Right ventricle myocardium superior (tissue), 1 donor: Measurements from ENCODE around the gene PRR23B. TPM values are rescaled to one million over a fixed set of nuclear protein-coding genes. Genes with fewer than 3 reads are reported as not detected.

Source experiments
- ATAC-seq: fragments of 200-7000 bp; cut with Tn5 transposase; one replicate; pipeline ENCODE4 v1.9.1; 2020; ENCODE audit warnings: mild to moderate bottlenecking; ENCODE audit not compliant: poor library complexity
- DNase-seq: peaks from one replicate; pipeline ENCODE4 v3.0.0-alpha.2; 2020
- intact Hi-C: fragments of 100-400 bp; cut with DNase I; formaldehyde crosslinking; loops from one replicate; pipeline ENCODE4 v1.11.2; 2022
- total RNA-seq: library from RNA; stranded (reverse); fragmentation: NEBNext Ultra II Directional; extraction: Animal tissue kit (Norgen Biotek cat#: 25700); gene quantifications from one replicate; pipeline ENCODE4 v1.2.1, GENCODE V29; 2021
- donor health status: DM: no; HTN: yes; CAD: no; lungs with severe emphysema.

The PRR23B gene
- total RNA-seq, 1 donor from 2014 or later, result not detected

DNA sequence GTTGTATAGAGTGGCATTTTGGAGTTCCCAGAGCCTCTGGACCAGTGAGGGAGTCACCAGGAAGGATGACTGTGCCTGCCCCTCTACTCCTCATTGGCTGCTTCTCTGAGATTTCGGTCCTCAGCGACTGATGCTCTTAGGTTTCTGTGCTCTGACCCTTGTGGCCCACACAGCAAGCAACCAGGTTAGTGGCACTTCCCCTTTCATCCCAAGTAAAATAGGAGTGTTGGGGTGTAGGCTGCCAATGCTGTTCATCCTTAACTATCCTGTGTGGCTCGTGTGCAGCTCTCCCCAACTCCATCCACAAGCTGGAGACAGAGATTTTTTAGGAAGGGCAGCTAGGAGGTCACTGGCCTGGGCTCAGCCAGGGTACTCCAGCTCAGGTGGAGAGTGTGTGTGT is 35.9 kb downstream of the PRR23B start:
- intact Hi-C loops, result no loop called here
- DNase-seq, result no peak
- no peak for ATAC-seq

GRCh38 chr3:138976047-138976446 is 44.7 kb downstream of the PRR23B start:
- ATAC-seq (no peak), DNase-seq (no peak)
- intact Hi-C loops, result no loop called here

GRCh38 chr3:138975351-138975750 is 45.4 kb downstream of the PRR23B start:
- intact Hi-C loops, result no loop called here
- ATAC-seq (no peak), DNase-seq (no peak)

DNA sequence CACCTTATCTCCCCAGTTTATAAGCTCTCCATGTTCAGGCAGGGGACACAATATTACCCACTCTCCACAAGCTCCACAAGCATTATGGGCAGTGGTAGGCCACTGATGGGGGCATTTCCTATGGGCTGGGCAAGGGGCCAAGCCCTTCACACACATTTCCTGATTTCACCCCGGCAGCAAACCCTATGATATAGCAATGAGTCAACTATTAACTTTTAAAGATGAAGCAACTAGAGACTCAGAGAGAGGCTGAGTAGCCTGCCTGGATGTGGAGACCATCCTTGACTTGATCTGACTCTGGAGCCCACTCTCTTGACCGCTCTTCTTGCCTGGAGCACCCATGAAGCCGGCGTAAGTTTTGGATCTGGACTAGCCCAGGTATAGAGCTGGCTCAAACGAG is 46.3 kb downstream of the PRR23B start:
- DNase-seq (no peak), ATAC-seq (no peak)
- intact Hi-C loops, result no loop called here

DNA sequence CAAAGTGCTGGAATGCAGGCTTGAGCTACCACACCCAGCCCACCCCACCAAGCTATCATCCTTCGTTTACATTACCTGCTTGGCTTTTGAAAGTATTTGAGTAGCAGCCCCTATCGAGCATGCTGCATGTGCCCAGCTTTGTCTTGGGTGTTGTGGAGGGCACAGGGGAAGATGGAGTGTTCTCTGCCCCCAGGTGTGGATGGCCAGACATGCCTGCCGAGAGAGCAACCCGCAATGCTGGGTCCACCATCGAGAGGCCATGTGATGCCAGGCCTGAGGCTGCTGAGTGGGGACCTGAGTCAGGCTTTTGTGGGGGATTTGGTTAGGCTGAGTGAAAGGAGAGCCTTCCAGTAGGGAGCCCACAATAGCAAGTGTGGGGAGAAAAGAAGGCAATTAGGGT is 47.8 kb downstream of the PRR23B start:
- DNase-seq, result no peak
- ATAC-seq, result no peak
- intact Hi-C loops, result no loop called here

DNA sequence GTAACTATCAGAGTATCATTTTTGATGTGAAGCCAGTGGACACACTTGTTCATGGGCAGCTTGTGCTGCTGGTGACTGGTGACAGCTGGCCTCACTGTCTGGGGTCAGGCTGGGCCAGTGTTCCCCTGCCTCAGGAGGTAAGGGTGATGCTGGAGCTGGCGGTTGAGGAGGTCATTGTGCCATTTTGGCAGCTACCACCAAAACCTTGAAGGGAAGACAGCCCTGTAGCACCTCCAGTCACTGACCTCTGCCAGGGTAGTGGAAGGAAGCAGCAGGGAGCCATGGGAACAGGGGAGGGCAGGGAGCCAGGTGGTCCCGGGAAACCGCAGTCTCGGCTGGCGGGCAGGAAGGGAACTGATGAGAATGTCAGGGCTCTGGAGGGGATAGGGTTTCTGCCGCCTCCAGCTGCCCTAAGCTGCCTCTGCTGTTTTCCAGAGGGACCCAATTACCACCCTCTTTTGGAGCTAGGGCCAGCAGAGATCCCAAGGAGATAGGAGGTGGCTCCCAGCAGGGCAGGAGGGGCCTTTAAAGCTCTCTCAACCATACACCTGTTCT is 48.9 kb downstream of the PRR23B start:
- intact Hi-C loops, result no loop called here
- ATAC-seq (no peak), DNase-seq (no peak)

Other genes with a start within 250 kb of the PRR23B start
- 30.7 TPM for gene PIK3CB, start 186.0 kb downstream of the PRR23B start, total RNA-seq
- not detected for gene FOXL2, start 73.8 kb downstream of the PRR23B start, total RNA-seq
- not detected for gene FOXL2NB, start 73.7 kb downstream of the PRR23B start, total RNA-seq
- gene PRR23A, start 14.7 kb downstream of the PRR23B start, total RNA-seq, result not detected
- not detected for gene PRR23C, start 24.0 kb upstream of the PRR23B start, total RNA-seq